ENCODE data around the gene ADAMTS9.

ADAMTS9 gene

GRCh38 chr3:64470436-64470835 lies 217.4 kb downstream of the ADAMTS9 start:
- no peak for DNase-seq (ENCODE audit: extremely low read depth, low read depth)
- no peak overlapping the region for H3K4me3 ChIP-seq (replicated peaks; ENCODE audit: low read depth, low read length)
- TF ChIP-seq, protein P1, sequence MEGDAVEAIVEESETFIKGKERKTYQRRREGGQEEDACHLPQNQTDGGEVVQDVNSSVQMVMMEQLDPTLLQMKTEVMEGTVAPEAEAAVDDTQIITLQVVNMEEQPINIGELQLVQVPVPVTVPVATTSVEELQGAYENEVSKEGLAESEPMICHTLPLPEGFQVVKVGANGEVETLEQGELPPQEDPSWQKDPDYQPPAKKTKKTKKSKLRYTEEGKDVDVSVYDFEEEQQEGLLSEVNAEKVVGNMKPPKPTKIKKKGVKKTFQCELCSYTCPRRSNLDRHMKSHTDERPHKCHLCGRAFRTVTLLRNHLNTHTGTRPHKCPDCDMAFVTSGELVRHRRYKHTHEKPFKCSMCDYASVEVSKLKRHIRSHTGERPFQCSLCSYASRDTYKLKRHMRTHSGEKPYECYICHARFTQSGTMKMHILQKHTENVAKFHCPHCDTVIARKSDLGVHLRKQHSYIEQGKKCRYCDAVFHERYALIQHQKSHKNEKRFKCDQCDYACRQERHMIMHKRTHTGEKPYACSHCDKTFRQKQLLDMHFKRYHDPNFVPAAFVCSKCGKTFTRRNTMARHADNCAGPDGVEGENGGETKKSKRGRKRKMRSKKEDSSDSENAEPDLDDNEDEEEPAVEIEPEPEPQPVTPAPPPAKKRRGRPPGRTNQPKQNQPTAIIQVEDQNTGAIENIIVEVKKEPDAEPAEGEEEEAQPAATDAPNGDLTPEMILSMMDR (IDR thresholded peaks at IDR 0.05; ENCODE audit: low read depth, low read length, missing control alignments): no peak

- H3K4me3 ChIP-seq (replicated peaks; ENCODE audit: low read depth, low read length): no peak overlapping the region
- DNase-seq (ENCODE audit: extremely low read depth, low read depth): no peak
- TF ChIP-seq, protein P1 (IDR thresholded peaks at IDR 0.05; ENCODE audit: low read depth, low read length, missing control alignments): no peak
Observed at GRCh38 chr3:64467255-64467944, 220.4 kb downstream of the ADAMTS9 start.

Measured in HFF-Myc (cell line).